Measurements from ENCODE around the gene ERO1B.
"Not testable (repeated sequence)": the region's sequence is repeated elsewhere in the genome, so short reads cannot be mapped to it uniquely, and the experiment has no call there.

Gene ERO1B

DNA sequence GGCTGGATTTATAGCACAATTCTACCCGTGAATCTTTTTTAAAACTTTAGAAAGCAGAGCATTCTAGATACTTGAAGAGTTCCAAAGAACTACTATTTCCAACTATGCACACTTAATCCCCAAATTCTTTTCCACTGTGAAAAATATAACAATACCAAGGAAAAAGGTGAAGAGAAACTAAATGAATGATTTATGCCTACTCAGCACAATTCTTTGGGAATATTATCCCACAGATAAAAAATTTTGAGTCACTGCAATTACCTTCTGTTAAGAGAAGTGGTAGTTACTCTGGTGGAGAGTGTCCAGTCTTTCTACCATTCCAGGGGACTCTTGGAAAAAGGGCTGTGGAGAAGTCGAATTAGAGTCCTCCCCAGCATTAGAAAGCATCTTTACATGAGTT lies 39.2 kb downstream of the ERO1B start:
- no peak for DNase-seq

DNA sequence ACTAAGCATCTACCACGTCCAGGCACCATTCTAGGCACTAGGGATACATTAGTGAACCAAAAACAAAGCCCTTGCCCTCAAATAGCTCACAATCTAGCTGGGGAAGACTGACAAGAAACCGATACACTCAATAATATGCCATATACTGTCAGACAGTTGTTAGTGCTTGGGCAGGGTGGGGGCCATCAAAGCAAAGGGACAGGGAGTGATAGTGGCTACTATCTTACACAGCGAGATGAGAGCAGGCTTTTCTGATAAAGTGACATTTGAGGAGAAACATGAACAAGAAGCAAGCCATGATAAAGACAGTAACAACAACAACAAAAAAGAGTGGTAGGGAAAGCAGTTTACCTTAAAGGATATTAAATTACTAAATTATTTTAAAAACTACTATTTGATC lies 41.1 kb downstream of the ERO1B start:
- no peak for DNase-seq

DNA sequence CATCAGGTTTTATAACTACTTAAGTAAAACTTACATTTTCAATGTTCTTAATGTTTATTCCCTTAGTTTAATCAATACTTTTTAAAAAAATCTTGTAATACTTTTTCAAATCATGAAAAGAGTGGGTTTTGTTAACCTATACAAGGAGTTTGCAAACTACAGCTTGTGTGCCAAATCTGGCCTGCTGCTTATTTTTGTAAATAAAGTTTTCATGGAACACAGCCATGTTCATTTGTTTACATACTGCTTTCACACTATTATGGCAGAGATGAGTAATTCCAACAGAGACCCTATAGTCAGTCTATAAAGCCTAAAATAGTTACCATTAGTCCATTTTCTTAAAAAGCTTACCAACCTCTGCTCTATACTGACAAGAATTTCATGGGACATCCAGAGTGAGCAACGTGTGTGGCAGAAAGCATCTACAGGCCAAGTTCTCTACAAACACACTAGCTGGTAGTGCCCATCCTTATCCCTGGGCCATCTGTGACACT lies 42.6 kb downstream of the ERO1B start:
- DNase-seq: no peak

DNA sequence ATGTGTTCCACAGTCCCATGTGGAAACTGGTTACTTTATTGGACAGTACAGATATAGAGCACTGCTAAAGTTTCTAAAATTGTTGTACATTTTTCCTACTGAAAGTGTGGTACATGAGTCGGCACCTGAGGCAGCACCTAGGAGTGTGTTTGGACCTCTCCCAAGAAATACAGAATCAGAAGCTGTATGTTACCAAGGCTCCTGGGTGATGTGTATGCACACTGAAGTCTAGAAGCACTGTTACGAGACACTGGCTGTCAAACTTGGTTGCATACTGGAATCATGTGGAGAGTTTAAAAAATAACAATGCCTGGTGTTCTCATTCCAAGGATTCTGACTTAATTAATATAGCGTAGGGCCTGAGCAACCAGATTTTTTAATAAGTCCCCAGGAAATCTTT lies 46.6 kb downstream of the ERO1B start:
- DNase-seq: no peak

DNA sequence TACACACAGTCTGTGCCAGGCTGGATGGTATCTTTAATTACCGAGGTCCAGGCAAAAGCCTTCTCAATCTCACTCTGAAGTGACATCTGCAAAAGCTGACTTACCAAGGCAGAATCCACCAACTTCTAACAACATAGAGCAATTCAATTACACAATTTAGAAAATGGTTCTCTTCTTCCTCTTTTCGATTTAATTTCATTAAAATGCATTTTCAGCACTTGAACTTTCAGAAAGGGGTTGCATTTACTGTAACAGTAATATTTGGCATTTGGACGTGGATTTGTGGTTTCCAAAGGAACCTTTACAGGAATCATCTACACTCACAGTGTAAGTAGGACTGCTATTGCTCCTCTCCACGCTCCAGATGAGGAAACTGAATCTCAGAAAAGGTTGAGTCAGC lies 53.3 kb downstream of the ERO1B start:
- no peak for DNase-seq

DNA sequence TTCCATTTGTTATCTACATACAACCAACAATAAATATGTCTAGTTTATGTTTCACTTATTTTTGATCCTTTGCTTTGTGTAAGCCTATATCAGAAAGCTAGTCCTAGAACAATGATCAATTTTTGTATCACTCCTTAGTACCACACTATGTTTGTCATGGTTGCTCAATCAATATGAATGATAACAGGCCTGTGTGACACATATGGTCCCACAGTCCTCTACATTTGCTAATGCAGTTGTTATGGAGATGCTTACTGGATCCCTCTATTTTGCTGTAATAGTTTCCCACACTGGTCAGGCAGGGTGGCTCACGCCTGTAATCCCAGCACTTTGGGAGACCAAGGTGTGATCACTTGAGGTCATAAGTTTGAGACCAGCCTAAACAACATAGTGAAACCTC lies 59.1 kb downstream of the ERO1B start:
- DNase-seq: no peak

DNA sequence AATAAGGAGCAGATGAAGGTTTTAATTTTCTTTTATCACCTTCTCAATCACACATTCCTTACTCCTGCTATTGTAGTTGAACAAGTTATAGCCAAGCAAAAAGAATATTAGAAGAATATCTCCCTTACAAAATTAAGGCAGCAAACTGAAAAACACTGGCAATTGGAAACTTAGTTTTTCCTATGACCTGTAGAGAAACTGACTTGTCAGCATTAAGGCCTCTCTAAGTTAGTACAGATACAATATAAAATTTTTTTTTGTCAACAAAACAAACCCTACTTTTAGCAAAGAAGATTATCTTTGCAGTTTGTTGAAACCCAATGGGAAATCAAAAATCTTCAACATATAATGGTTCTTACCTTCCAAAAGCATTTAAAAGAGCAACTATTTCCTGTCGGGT lies 61.3 kb downstream of the ERO1B start:
- DNase-seq: no peak

DNA sequence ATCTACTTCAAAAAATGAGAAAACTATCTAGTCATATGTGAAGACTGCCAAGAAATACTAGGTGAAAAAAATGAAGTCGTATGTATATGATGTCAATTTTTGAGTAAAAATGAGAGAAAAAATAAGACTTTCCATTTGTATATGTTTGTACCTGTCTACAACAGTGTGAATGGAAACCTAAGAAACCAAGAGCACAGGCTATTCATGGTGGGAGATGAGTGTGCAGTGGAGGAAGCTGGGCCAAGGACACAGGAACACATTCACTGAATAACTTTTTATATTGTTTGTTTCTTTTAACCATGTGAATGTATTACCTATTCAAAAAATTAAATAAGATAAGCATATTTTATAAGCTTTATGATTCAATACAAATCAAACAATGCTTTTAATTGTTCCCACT lies 67.0 kb downstream of the ERO1B start:
- DNase-seq: no peak

DNA sequence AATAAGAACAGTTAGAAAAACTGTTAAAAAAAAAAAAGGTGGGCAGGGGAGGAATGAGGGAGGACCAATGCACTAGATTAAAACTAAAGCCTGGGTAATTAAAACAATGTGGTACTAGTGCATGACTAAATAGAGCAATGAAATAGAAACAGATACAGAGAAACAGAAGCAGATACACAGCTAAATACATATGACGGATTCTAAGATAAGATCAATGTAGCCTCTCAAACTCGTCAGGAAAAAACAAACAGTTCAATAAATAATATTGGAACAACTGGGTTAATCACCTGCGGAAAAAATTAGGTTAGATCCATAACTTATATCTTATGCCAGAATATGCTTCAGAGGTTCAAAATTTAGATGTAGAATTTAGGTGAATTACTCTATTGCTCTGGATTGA lies 68.2 kb downstream of the ERO1B start:
- DNase-seq: no peak

DNA sequence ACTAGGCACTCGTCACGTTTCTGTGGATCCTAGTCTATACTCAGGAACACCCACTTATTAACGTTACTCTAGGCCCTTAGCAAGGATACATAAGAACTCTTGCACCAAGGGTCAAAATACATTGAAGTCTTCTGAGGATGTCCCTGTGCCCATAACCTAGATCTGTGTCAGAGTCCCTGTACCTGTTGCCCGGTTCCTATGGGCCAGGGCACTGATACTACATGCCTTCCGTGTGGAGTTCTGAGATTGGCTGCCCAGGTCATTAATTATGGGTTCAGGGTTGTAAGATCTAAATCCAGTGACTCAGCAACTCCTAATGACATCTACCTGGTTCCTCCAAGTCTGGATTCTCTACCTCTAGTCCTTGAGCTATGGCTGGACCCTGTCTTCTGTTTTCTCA lies 69.9 kb downstream of the ERO1B start:
- DNase-seq: no peak

DNA sequence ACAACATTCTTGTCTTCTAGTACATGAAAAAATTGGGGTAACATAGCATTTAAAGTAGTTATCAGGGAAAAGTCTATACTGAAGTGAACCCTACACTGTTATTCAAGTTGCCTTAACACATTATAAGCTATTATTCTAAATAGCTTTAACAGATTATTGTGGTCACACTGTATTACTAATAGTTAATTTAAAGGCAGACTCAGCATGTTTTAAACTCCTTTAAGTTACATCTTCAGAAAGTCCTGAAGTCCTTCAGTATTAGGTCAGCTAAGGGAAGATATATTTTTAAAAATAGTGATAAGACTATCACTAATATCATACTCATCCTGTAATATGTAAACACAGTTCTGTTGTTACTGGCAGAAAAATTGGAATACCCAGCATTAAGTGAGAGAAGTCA lies 72.0 kb downstream of the ERO1B start:
- DNase-seq: no peak

DNA sequence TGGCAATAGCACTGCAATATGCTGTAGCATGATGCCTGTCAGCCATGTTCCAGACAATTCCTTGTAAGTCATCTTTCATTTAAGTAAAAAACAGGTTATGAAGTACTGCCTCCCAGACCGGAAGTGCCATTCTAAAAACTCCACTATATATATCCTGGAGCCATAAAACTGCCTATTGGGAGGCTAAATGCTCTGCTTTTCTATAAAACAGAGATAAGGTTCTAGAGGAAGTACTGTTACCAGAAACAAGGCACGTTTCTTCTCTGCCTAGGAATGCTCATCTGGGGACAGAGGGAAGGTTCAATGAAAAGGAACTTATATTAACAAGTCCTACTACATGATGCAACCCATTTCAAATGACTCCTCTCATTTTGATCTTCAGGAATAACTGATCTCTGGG lies 72.6 kb downstream of the ERO1B start:
- DNase-seq: no peak

DNA sequence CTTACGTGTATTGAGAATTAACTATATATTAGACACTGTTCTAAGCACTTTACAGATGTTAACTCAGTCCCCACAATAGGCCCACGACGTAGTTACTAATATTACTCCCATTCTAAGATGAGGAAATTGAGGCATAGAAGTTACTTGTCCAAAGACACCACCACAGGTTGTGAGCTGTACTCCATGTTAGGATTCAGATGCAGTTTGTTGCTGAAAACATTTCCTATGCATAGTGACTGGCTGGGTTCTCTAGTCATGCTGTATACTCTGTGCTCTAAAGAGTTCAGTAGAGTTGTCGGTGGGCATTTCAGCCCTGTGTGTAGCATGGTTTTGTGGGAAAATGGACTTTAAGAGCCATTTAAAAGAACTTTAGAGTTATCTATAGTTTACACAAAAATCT lies 74.2 kb downstream of the ERO1B start:
- DNase-seq: no peak

DNA sequence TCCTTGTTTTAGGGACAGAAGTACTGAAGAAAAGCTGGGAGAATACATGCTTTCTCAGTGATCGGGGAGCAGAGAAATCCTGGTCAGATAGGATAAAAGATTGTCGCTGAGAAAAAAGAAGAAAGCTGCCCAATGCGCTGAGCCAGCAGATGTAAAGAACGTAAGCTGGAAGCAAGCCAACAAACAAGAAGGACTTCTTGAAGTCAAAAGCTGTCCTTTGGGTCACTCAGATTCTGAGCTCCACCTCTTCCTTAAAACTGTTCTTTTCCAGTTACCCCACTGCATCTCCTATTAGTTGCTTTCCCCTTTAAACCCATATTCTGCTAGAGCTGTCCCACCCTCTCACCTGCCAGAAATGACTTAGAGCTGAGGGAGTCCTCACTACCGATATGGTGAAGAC lies 74.6 kb downstream of the ERO1B start:
- no peak for DNase-seq

DNA sequence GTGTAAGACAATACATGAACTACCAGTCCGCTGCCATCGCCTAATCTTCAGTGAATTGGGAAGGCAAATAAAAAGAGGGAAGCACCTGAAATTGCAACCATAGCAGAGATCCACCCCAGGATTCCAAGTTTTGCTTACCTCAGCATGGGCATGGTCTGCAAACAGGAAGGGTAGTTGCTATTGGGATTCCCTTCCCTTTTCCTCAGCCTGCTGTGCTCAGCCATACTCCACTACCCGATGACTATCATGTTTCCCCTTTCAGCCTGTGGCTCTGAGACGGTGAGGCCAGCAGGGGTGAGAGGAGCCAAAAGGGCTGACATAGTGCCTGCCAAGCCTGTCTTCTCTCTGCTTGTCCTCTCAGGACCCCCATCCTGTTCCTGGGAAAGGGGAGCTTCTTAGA lies 75.2 kb downstream of the ERO1B start:
- no peak for DNase-seq

DNA sequence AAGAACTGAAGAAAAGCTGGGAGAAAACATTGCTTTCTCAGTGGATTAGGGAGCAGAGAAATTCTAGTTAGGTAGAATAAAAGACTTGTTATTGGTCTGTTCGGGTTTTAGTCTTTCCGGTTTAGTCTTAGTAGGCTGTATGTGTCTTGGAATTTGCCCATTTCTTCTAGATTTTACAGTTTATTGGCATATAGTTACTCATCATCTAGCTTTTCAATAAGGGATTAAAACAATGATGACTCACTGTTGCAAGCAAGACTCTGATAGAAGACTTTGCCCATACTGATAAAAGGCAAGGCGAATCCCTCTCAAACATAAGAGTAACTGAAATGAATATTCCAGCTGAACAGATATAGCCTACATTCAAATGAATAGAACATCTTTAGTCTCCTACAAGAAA lies 77.1 kb downstream of the ERO1B start:
- no peak for DNase-seq

DNA sequence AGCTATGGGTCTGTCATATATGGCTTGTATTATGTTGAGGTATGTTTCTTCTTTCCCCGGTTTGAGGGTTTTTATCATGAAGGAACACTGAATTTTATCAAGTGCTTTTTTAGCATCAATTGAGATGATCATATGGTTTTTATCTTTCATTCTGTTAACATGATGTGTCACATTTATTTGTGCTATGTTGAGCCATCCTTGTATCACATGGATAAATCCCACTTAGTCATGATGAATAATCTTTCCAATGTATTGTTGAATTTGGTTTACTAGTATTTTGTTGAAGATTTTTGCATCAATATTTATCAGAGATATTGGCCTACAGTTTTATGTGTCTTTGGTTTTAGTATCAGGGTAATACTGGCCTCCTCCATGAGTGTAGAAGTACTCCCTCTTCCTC lies 77.7 kb downstream of the ERO1B start:
- DNase-seq: no peak

DNA sequence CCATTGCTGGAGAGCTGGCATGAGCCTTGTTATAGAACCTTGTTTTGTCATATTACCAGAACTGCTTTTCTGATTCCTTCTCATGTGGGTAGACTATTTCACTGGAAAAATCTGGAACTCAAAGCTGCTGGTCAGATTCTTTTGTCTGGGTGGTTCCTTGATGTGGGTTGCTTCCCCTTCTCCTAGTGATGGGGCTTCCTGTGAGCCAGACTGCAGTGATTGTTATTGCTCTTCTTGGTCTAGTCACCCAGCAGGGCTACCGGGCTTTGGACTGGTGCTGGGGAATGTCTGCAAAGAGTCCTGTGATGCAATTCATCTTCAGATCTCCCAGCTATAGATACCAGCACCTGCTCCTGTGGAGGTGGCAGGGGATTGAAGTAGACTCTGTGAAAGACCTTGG lies 80.0 kb downstream of the ERO1B start:
- no peak for DNase-seq

DNA sequence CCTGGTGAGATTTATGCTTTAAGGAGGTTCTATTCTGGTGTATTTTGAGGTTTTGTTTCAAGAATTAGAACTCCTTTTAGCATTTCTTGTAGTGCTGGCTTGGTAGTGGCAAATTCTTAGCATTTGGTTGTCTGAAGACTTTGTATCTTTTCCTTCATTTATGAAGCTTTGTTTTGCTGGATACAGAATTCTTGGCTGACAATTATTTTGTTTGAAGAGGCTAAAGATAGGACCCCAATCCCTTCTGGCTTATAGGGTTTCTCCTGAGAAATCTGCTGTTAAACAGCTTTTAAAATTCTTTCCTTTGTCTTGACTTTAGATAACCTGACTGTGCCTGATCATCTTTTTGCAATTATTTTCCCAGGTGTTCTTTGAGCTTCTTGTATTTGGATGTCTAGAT lies 80.8 kb downstream of the ERO1B start:
- no peak for DNase-seq

DNA sequence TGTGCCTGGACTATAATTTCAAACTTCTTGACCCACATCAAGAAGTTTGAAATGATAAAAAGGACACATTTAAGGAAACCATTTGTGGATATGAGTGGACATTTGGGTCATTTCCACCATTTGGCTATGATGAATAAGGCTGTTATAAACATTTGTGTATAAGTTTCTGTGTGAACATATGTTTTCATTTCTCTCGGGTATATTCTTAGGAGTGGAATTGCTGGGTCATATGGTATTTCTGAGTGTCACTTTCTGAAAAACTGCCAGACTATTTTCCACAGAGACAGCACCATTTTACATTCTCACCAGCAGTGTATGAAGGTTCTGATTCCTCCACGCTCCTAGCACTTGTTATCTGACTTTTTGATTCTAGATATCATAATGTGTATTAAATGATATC lies 88.6 kb downstream of the ERO1B start:
- DNase-seq: no peak

DNA sequence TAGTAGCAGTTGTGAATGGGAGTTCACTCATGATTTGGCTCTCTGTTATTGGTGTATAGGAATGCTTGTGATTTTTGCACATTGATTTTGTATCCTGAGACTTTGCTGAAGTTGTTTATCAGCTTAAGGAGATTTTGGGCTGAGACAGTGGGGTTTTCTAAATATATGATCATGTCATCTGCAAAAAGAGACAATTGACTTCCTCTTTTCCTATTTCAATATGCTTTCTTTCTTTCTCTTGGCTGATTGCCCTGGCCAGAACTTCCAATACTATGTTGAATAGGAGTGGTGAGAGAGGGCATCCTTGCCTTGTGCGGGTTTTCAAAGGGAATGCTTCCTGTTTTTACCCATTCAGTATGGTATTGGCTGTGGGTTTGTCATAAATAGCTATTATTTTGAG lies 93.7 kb downstream of the ERO1B start:
- not testable (repeated sequence) for DNase-seq

DNA sequence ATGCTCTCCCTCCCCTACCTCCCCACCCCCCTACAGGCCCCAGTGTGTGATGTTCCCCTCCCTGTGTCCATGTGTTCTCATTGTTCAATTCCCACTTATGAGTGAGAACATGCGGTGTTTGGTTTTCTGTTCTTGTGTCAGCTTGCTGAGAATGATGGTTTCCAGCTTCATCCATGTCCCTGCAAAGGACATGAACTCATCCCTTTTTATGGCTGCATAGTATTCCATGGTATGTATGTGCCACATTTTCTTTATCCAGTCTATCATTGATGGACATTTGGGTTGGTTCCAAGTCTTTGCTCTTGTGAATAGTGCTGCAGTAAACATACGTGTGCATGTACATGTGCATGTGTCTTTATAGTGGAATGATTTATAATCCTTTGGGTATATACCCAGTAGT lies 95.3 kb downstream of the ERO1B start:
- not testable (repeated sequence) for DNase-seq

DNA sequence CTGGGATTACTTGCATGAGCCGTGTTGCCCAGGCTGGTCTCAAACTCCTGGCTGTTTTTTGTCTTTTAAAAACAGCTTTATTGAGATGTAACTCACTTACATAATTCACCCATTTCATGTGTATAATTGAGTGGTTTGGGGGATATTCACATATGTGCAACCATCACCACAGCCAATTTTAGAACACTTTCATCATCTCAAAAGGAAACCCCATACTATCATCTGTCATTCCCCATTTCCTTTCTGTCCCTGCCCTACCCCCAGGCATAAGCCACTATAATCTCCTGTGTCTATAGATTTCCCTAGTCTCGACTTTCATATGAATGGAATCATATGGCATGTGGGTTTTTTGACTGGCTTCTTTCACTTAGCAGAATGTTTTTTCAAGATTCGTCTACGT lies 96.1 kb downstream of the ERO1B start:
- DNase-seq: no peak

DNA sequence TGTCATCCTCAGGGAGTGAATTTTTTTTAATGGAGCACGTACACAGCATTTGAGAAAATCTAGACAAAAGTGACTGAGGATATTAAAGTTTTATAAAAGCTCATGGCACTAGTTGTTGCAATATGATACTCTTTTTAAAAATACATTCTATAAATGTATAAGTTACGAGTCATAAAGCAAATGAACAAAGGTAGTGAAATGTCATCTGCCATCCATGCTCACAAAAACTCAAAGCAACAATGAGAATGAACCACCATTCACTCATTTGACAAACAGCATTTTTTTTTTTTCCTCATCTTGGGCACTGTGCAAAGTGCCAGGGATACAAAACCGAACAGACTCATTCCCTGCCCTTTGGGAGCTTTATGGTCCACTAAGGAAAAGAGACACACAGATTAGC lies 100.7 kb downstream of the ERO1B start:
- no peak for DNase-seq

DNA sequence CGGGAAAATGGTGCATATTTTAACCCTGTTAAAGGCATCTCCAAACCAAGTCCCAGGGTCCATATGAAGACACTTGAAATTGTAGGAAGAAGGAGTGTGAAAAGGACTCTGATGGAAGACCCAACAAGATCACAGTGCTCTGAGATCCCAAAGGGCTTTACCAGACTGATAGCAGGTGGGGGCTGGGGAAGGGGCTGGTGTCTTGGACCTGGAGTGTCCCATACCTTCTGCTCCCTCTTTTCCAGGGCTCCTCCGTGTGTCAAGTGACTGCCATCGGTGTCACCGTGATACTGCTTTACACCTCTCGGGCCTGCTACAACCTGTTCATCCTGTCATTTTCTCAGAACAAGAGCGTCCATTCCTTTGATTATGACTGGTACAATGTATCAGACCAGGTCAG lies 102.1 kb downstream of the ERO1B start:
- no peak for DNase-seq
